ENCODE data around the gene RNF182. TPM values are rescaled to one million over a fixed set of nuclear protein-coding genes. Genes with fewer than 3 reads are reported as not detected.
"Not testable (repeated sequence)": the region's sequence is repeated elsewhere in the genome, so short reads cannot be mapped to it uniquely, and the experiment has no call there.

The RNF182 gene
- total RNA-seq, 2 donors from 2014 or later, result not detected

DNA sequence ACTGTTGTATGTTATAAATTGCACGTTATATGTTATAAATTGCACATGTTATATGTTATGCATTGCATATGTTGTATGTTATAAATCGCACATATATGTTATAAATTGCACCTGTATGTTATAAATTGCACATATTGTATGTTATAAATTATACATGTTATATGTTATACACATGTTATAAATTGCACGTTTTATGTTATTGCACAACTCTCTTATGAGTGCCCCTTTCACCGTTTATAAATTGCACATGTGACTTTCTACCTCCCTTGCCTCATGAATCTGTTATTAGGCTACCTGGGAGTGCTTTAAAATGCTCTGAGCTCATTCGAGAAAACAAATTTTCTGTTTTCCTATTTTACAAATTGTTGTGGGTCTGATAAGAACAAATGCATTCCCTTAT, 84.1 kb downstream of the RNF182 start:
- ATAC-seq (no peak), DNase-seq (ENCODE audit: low spot score in 2 of 2) (no peak)
- Mint-ChIP-seq H3K27ac (no peak overlapping the region), H3K9me3 (peaks cover 0 to 6% of the 10 kb centered on the region in 2 donors), H3K36me3 (no peaks in the 10 kb centered on the region)

DNA sequence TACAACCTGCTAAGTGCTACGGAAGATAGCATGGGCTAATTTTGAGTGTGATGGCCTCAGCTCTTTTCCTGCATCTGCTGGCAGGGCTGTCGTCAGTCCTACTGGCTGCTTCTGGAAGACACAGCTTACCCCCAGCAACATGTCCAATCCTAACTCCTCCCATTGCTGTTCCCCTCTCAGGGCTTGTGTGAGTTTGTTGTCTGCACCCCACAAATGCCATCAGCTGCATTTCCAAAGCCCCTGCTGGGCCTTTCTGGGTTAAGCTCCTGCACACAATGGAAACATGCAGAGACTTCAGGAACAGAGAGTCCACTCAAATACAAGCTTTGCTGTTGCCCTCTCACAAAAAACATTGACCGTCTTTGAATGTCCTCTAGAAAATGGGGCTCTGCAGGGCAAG, 84.7 kb downstream of the RNF182 start:
- DNase-seq (ENCODE audit: low spot score in 2 of 2) (no peak), ATAC-seq (no peak)
- Mint-ChIP-seq H3K27ac (no peak overlapping the region), H3K36me3 (no peaks in the 10 kb centered on the region), H3K9me3 (peaks cover 0 to 6% of the 10 kb centered on the region in 2 donors)

DNA sequence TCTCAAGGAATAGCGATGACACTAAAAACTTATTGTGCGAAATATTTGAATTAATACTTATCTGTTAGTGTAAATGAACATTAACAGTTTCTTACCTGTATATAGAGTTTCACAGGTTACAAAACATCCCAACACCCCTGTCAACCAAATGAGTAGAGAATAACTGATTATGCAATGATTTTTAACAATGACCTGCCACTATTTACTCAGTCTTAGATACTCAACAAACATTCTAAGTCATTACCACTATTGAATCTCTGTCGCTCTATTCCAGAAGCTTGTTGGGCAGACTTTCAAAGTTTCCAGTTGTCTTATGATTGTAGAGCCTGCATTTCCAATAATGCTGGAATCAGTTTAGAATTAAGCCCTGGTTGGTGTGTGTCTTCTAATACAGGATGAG, 85.5 kb downstream of the RNF182 start:
- no peak for ATAC-seq
- Mint-ChIP-seq H3K27ac (no peak overlapping the region), H3K9me3 (peaks cover 0 to 6% of the 10 kb centered on the region in 2 donors), H3K36me3 (no peaks in the 10 kb centered on the region)
- no peak for DNase-seq (ENCODE audit: low spot score in 2 of 2)

DNA sequence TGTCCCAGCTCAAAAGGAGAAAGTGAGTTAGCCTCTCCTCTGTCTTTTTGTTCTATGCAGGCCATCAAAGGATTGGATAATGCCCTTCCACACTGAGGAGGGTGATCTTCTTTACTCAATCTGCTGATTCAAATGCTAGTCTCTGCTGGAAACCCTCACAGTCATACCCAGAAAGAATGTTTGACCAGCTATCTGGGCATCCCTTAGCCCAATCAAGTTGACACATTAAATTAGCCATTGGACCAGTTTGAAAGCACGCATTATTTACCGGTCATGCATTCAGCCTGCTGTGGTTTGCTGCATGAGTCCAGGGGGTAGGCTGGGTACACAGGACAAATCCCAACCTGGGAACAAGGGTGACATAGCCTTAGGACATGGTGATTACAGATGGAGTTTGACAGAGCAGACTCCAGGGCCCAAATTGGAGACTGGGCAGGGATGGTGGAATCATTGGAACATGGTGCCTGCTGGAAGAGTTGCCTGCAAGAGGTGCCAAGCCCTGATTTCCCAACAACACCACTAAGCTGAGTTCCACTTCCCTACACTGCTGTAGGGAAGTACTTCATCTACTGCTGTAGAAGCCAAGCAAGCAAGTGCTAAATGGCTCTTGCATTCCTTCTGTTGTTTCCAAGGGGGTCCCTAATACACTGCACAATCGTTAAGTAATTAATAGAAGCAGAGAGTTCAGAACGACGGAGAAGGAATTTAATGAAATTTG, 87.7 kb downstream of the RNF182 start:
- no peaks in the 10 kb centered on the region for H3K36me3 Mint-ChIP-seq
- H3K27ac Mint-ChIP-seq, result no peak overlapping the region
- H3K9me3 Mint-ChIP-seq, result peaks cover 0 to 6% of the 10 kb centered on the region in 2 donors
- DNase-seq (ENCODE audit: low spot score in 2 of 2) (no peak), ATAC-seq (no peak)

DNA sequence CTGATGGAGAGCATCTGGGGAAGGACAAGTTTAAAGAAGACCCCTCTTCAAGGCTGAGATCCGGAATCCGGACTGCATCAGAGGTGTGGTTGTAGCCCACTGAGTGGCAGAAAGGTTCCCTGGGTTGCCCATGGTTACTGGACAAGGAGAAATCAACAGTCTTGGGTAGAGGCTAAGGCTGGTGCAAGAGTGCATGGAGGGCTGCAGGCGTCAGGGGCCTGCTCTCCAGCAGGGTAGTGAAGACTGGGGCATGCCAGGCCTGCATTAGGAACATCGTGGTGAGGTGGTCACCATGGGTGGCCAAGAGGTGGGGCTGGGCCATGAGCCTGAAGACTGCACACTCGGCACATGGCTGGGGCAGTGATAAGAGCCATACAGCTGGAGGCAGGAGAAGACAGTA, 91.2 kb downstream of the RNF182 start:
- Mint-ChIP-seq H3K27ac (no peak overlapping the region), H3K36me3 (no peaks in the 10 kb centered on the region), H3K9me3 (peaks cover 0 to 6% of the 10 kb centered on the region in 2 donors)
- ATAC-seq (no peak), DNase-seq (ENCODE audit: low spot score in 2 of 2) (no peak)

DNA sequence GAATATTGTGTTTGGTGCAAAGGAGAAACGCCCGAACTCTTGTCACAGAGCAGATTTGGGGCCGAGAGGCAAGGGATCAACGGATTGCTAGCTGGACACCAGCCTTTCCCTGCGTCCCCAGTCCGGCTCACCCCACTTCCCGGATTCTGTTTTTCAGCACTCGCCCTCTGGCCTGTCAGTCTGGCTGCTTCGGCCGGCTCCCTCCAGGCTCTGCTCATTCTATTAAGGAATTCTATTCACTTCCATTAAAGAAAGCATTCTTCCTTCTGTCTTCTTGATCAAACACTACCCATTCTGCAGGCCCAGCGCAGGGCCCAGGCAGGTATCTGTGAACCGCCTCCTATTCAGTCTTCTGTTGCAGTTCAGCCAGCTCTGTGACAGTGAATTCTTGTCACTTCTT, 91.7 kb downstream of the RNF182 start:
- DNase-seq (ENCODE audit: low spot score in 2 of 2) (no peak), ATAC-seq (no peak)
- H3K36me3 Mint-ChIP-seq, result no peaks in the 10 kb centered on the region
- peaks cover 0 to 6% of the 10 kb centered on the region in 2 donors for H3K9me3 Mint-ChIP-seq
- H3K27ac Mint-ChIP-seq, result no peak overlapping the region

DNA sequence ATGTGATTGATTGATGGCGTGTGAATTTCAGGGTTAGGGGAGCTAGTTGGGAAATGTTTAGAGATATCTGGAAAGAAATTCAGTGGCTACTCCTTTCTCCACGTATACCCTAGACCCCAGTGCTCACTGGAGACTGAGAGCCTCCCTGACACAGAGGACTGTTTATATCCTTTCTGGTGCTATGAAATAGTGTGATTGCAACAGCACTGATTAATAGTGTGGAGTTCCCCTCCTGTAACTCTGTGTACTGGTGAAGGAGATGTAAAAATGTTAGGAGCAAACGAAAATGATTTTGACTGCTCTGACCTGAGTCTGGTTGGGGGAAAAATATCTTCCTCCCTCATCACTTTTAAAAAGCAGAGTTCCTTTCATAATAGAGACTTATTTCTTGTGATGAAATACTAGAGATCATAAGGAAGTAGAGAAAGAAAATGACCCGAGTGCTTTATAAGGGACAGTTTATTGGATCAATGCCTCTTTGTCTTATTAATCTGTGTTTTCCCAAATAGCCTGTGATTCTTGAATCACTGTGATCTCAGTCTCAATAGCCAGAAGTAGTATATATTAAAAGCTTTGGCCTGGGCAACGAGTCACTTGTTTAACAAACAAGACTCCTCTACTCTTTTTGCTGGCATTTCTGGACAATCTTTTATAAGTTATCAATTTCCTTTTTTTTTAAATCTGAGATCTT, 92.3 kb downstream of the RNF182 start:
- Mint-ChIP-seq H3K9me3 (peaks cover 0 to under 1% of the 10 kb centered on the region in 2 donors), H3K27ac (no peak overlapping the region), H3K36me3 (no peaks in the 10 kb centered on the region)
- DNase-seq (ENCODE audit: low spot score in 2 of 2) (no peak), ATAC-seq (no peak)

DNA sequence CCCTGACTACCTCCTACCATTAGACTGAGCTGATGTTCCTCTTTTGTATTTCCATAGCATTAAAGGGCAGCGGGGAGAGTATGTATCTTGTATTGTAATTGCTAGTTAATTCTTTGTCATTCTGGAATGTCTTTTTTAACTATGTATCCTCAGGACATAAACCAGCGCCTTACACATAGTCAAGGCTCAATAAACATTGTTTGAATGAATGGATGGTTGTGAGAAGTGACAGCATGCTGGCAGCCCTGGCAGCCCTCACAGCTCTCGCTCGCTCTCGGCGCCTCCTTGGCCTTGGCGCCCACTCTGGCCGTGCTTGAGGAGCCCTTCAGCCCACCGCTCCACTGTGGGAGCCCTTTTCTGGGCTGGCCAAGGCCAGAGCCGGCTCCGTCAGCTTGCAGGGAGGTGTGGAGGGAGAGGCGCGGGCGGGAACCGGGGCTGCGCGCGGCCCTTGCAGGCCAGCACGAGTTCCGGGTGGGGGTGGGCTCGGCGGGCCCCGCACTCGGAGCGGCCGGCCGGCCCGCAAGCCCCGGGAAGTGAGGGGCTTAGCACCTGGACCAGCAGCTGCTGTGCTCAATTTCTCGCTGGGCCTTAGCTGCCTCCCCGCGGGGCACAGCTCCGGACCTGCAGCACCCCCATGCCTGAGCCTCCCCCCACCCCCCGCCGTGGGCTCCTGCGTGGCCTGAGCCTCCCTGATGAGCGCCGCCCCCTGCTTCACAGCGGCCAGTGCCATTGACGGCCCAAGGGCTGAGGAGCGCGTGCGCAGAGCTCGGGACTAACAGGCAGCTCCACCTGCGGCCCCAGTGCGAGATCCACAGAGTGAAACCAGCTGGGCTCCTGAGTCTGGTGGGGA, 93.1 kb downstream of the RNF182 start:
- DNase-seq (ENCODE audit: low spot score in 2 of 2), result no peak
- Mint-ChIP-seq H3K9me3 (no peaks in the 10 kb centered on the region), H3K36me3 (no peaks in the 10 kb centered on the region), H3K27ac (no peak overlapping the region)
- ATAC-seq, result no peak

DNA sequence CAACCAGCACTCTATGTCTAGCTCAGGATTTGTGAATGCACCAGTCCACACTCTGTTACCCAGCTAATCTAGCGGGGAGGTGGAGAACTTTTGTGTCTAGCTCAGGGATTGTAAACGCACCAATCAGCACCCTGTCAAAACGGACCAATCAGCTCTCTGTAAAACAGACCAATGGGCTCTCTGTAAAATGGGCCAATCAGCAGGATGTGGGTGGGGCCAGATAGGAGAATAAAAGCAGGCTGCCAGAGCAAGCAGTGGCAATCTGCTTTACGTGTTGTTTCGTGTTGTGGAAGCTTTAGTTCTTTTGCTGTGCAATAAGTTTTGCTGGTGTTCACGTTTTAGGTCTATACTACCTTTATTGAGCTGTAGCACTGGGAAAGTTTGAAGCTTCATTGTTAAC, 93.8 kb downstream of the RNF182 start:
- DNase-seq (ENCODE audit: low spot score in 2 of 2); ATAC-seq; H3K36me3 Mint-ChIP-seq; H3K27ac Mint-ChIP-seq; H3K9me3 Mint-ChIP-seq: not testable (repeated sequence)

DNA sequence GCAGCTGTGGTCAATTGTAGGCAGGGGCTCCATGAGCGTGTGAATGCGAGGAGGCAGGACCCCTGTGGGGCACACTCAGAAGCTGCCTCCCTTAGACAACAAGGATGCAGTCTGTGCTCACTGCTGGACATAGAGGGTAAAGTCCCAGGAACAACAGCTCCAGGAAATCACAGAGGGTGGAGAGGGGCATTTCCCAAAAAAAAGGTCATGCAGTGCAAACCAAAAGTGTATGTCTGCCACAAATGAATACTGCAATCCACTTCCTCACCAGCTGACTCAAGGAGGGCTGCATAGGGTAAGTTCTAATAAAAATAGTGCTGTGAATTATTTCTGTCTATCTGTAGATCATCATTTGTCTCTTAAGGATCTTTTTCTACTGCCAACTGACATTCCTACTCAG, 95.8 kb downstream of the RNF182 start:
- DNase-seq (ENCODE audit: low spot score in 2 of 2) (no peak), ATAC-seq (no peak)
- Mint-ChIP-seq H3K36me3 (no peaks in the 10 kb centered on the region), H3K9me3 (no peaks in the 10 kb centered on the region), H3K27ac (no peak overlapping the region)

DNA sequence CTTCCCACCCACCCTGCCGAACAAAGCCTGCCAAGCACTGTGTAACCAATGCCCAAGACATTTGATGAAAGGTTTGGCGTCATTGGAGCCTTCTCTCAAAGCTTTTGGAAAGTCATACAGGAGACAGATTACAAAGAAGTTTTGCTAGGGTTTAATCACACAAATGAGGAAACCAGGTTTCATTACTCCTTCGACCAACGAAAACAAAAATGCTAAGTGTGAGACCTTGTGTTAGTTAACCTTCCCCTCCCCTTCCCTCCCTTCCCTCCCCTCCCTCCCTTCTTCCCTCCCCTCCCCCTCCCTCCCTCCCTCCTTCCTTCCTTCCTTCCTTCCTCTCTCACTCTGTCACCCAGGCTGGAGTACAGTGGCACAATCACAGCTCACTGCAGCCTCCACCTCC, 96.7 kb downstream of the RNF182 start:
- ATAC-seq, result no peak
- no peaks in the 10 kb centered on the region for H3K9me3 Mint-ChIP-seq

DNA sequence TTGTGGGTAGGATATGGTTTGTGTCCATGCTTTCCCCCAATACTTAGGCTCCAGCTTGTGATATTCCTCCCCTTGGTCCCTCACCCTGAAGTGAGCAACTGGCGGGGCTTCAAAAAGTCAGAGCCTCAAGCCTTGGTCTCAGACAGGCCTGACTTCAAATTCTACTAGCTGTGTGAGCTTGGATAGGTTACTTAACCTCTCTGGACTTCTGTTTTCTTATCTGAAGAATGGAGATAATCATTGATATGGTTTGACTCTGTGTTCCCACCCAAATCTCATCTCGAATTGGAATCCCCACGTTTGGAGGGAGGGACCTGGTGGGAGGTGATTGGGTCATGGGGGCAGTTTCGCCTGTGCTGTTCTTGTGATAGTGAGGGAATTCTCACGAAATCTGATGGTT, 97.9 kb downstream of the RNF182 start:
- no peak for ATAC-seq
- DNase-seq (ENCODE audit: low spot score in 2 of 2), result no peak
- Mint-ChIP-seq H3K36me3 (no peaks in the 10 kb centered on the region), H3K27ac (no peak overlapping the region), H3K9me3 (no peaks in the 10 kb centered on the region)

More for the DNA sequence above, 96.7 kb downstream of the RNF182 start:
- no peak overlapping the region for H3K27ac Mint-ChIP-seq
- no peaks in the 10 kb centered on the region for H3K36me3 Mint-ChIP-seq
- DNase-seq (ENCODE audit: low spot score in 2 of 2), result no peak

DNA sequence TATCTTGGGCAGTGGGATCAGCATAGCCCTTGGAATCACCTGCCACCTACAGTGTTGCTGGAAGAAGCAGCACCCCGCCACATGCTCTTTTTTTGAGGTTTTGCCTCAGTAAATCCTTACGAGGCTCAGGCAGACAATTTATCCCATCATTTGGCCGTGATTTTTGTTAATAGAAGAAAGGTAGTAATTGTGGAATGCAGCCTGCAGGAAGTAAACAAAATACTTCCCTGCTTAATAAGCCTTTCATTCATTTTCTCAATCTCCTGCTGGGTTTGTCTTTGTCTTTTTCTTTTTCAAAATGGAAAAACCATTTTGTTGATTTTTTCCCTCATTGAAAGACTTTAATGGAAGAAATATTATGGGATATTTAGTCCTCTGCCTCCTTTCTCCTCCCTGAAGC, 99.1 kb downstream of the RNF182 start:
- no peaks in the 10 kb centered on the region for H3K36me3 Mint-ChIP-seq
- H3K27ac Mint-ChIP-seq, result no peak overlapping the region
- DNase-seq (ENCODE audit: low spot score in 2 of 2) (no peak), ATAC-seq (no peak)
- H3K9me3 Mint-ChIP-seq, result no peaks in the 10 kb centered on the region

DNA sequence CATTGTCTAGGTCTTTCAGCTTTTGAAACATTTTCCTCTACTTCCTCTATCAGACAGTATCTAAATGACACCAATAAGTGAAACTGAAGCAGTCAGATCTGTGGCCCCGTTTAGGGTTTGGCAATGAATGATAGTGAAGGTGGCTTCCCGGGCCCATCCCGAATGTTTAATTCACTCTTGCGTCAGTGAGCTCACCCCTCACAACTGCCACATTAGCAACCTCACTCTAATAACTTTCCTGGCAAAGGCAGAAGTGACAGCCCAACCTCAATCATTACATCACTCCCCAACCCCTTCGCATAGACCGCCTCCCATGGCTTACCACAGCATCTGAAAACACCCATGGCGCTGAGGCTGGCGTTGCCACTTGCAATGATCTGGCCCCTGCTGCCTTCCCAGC, 100.4 kb downstream of the RNF182 start:
- Mint-ChIP-seq H3K27ac (no peak overlapping the region), H3K36me3 (no peaks in the 10 kb centered on the region), H3K9me3 (no peaks in the 10 kb centered on the region)
- ATAC-seq (no peak), DNase-seq (ENCODE audit: low spot score in 2 of 2) (no peak)

DNA sequence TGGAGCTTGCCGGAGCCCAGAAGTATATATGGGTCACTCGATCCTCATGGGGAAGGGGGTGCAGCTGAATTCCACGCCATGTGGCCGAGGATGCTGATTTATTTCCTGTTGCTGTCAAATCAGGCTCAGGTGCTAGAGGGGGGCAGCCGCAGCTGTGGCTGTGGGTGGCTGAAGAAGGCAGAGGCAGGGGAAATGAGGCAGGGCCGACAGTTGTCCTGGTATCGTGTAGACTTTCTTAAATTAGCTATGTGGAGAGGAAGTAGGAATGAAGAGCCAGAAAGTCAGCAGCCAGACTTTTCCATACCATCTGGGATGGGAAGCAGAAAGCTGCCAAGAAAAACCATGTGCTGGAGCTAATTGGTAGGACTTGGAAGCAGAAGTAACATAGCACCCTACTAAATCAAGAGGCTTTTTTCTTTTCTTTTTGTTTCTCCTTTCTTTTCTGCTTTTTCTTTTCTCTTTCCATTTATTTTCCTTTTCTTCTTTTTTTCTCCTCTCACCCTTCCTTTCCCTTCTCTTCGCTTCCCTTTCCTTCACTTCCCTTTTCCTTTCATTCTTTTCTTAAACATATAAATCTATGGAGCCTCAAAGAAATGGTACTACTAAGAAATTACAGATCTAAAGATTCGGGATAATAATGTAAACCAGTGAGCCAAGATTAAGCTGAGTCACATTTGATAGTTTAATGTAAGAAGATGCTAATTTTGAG, 102.2 kb downstream of the RNF182 start:
- no peak overlapping the region for H3K27ac Mint-ChIP-seq
- DNase-seq (ENCODE audit: low spot score in 2 of 2) (no peak), ATAC-seq (no peak)
- no peaks in the 10 kb centered on the region for H3K9me3 Mint-ChIP-seq
- H3K36me3 Mint-ChIP-seq, result no peaks in the 10 kb centered on the region

DNA sequence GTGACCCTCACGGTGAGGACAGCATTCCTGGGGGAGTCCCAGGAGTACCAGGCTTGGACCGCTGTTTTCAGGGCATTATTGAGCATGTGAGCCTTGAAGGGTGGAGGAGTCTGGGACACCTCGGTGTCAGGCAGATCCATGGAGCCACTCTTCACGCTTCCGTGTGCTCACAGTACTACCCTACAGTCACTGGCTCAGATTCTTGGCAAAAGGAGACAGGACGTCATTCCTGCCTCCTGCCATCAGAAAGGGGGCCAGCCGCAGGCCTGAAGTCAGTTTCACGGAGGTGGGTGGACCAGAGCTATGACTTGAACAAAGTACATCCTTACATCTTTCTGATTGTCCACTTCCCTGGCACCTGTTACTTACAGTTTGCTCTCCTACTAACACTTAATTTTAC, 103.9 kb downstream of the RNF182 start:
- H3K27ac Mint-ChIP-seq, result no peak overlapping the region
- no peak for DNase-seq (ENCODE audit: low spot score in 2 of 2)
- no peaks in the 10 kb centered on the region for H3K36me3 Mint-ChIP-seq
- no peaks in the 10 kb centered on the region for H3K9me3 Mint-ChIP-seq
- no peak for ATAC-seq

DNA sequence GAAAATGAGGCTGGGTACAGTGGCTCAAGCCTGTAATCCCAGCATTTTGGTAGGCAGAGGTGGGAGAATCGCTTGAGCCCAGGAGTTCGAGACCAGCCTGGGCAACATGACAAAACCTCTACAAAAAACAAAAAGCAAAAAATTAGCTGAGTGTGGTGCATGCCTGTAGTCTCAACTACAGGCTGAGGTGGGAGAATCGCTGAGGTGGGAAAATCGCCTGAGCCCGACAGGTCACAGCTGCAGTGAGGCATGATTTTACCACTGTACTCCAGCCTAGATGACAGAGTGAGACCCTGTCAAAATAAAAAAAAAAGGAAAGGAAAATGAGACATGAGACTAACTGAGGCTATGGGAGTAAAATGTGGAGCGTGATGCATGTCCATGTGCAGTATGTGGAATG, 104.9 kb downstream of the RNF182 start:
- Mint-ChIP-seq H3K27ac (no peak overlapping the region), H3K36me3 (no peaks in the 10 kb centered on the region), H3K9me3 (no peaks in the 10 kb centered on the region)
- DNase-seq (ENCODE audit: low spot score in 2 of 2) (no peak), ATAC-seq (no peak)

All from activated naive CD4-positive, alpha-beta T cell treated with anti-CD3 and anti-CD28 coated beads, Interleukin-2, amount 50 U/mL, for 72 hours (primary cell).